SH-SY5Y (cell line): ENCODE measurements around the gene GALNT2.

Experiments used
- GATA2 ChIP-seq: IDR thresholded peaks from 2 replicates; pipeline ENCODE4 v1.6.1; 2011; ENCODE audit warnings: mild to moderate bottlenecking, low read depth, low read length
- GATA3 ChIP-seq: IDR thresholded peaks from 2 replicates; pipeline ENCODE4 v1.6.1; 2011; ENCODE audit warnings: low read depth, mild to moderate bottlenecking, low read length, moderate library complexity

DNA sequence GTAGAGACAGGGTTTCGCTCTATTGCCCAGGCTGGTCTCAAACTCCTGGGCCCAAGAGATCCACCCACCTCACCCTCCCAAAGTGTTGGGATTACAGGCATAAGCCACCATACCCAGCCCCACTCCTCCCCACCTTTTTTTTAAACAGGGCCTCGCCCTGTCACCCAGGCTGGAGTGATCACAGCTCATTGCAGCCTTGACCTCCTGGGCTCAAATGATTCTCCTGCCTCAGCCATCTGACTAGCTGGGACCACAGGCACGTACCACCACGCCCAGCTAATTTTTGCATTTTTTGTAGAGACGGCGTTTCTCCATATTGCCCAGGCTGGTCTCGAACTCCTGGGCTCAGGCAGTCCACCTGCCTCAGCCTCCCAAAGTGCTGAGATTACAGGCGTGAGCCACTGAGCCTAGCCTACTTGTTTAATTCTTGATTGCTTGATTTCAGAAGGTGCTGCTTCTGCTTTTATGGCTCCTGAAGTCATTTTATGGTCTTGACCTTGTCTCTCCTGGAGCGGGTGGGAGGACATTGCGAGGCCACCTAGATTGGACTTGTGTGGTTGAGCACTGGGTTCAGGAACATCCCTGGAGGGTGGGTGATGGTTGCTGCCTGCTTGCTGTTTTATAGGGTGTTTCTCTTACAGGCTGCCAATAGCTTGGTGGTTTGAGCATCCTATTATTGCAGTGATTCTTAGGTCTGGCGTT lies 81.9 kb downstream of the GALNT2 start:
- no peak for TF ChIP-seq GATA3
- no peak for TF ChIP-seq GATA2
